Measurements from ENCODE around the gene PPP1R13B.
"Not testable (repeated sequence)": the region's sequence is repeated elsewhere in the genome, so short reads cannot be mapped to it uniquely, and the experiment has no call there.

Gene PPP1R13B, protein sequence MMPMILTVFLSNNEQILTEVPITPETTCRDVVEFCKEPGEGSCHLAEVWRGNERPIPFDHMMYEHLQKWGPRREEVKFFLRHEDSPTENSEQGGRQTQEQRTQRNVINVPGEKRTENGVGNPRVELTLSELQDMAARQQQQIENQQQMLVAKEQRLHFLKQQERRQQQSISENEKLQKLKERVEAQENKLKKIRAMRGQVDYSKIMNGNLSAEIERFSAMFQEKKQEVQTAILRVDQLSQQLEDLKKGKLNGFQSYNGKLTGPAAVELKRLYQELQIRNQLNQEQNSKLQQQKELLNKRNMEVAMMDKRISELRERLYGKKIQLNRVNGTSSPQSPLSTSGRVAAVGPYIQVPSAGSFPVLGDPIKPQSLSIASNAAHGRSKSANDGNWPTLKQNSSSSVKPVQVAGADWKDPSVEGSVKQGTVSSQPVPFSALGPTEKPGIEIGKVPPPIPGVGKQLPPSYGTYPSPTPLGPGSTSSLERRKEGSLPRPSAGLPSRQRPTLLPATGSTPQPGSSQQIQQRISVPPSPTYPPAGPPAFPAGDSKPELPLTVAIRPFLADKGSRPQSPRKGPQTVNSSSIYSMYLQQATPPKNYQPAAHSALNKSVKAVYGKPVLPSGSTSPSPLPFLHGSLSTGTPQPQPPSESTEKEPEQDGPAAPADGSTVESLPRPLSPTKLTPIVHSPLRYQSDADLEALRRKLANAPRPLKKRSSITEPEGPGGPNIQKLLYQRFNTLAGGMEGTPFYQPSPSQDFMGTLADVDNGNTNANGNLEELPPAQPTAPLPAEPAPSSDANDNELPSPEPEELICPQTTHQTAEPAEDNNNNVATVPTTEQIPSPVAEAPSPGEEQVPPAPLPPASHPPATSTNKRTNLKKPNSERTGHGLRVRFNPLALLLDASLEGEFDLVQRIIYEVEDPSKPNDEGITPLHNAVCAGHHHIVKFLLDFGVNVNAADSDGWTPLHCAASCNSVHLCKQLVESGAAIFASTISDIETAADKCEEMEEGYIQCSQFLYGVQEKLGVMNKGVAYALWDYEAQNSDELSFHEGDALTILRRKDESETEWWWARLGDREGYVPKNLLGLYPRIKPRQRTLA

DNA sequence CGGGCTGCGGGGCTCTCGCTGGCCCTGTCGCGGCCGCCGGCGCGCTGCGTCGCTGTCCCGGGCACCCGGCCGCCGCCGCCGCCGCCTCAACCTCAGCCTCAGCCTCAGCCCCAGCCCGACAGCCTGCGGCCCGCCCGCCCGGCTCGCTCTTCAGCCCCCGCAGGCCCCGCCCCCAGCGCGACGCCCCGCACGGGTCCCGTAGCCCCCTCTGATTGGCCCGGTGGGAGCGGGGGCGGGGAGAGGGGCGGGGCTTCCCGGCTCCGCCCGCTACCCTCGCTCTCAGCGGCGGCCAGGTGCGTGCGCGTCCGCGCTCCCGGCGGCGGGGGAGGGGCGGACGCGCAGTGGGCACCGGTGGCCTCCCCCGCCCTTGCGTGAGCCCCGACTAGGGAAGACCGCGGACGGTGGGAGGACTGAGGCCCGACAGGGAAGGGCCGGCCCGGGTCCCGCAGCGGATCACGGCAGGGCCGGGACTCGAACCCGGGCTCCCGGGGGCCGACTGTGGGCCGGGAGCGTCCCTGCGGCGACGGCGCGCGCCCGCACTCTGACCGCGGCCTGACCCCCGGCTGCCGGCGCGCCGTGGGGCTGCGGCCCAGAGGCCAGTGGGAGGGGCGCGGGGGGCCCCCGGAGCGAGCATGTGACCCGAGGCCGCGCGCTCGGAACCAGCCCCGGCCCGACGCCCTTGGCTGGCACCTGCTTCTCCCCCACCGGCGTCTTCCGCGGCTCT lies at the start of gene PPP1R13B:
PPP1R13B (minus strand) TSS at position 125 of the 724 bp plus-strand sequence. CDS start 268 bp downstream, outside the sequence.
- peak; percentile 96 to 97 for DNase-seq

- no peak for DNase-seq
Observed at GRCh38 chr14:103896578-103896977, 49.2 kb upstream of the PPP1R13B start.

DNA sequence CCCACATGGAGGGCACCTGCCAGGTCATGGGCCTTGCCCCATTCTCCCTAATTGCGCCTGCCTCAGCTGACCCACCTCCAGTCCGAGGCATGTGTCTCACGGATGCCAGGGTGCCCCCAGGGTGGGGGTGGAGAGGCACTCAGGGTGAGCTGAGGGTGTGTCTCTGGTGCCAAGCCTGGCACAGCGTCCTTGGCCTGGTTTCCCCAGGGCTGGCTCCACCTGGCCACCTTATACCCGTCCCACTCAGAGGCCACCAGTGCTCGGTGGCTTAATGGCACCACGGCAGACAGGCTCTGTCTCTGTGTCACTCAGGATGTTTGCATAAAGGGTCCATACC lies 47.3 kb upstream of the PPP1R13B start:
- no peak for DNase-seq

- DNase-seq, result no peak
Observed at GRCh38 chr14:103894034-103894722, 46.8 kb upstream of the PPP1R13B start.

GRCh38 chr14:103892247-103892646 lies 44.9 kb upstream of the PPP1R13B start:
- DNase-seq, result no peak

DNA sequence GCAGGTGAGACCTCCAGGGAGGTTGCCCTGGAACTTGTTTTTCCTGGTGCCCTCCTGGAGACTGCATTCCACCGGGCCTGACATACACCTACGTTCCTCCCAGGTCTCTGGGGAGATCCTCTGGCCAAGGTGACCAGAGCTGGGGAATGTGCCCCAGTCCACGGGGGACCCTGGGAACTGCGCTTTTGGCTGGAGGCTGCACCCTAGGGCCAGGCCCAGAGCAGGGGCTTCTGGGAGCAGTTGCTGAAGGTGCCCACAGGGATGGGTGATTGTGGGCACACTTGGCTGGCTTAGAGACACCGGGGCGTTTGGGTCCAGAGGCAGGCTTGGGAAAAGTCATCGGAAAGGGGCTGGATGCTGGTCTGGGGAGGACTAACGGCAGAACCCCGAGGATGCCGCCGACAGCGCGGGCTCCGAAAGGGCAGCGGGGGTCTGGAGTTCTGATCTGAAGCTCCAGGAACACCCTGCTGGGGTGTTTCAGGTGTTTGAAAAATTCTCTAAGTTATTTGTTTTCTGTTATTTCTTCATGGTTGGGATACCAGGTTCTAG lies 44.4 kb upstream of the PPP1R13B start:
- no peak for DNase-seq

GRCh38 chr14:103890821-103891666 lies 43.7 kb upstream of the PPP1R13B start:
- DNase-seq, result no peak

- no peak for DNase-seq
Observed at GRCh38 chr14:103890052-103890371, 42.6 kb upstream of the PPP1R13B start.

DNA sequence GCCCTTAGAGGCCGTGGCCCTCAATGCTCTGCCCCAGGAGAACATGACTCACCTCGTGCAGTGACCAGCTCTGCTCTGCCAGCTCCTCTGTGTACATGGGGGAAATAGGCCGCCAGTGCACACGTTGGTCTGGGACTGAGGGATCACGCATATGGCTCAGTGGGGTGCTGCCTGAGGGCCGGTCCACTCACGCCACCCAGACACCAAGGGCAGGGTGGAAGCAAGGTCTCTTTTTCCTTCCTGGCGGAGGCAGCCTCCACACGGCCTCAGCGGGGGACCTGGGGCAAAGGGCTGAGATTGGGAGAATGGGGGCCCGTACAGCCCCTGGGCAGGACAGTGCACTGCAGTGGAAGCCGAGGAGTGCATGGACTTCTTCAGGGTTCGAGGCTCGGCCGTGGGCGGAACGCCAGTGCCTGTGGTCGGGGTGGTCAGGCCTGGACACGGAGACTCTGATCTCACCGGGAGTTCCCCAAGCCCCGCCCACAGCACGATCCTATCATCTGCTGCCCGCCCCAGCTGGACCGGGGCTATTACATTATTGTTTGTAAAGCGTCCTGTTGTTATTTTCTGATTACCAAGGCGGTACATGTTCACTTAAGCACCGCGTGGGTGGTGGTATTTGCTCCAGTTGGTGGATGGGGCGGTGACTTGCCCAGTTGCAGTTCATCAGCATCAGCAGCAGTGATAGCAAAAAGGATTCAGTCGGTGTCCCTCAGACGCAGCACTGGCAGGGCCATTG lies 42.1 kb upstream of the PPP1R13B start:
- no peak for DNase-seq

DNA sequence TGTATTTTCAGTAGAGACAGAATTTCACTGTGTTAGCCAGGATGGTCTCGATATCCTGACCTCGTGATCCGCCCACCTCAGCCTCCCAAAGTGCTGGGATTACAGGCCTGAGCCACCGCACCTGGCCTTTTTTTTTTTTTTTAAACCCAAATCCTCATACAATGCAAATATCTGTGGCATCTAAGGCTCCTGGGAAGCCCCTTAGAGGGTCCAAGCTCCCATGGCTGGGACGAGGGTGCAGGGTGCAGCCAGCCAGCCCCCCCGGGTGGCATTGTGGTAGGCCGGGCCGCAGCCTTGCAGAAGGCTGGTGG lies 41.6 kb upstream of the PPP1R13B start:
- DNase-seq, result not testable (repeated sequence)

GRCh38 chr14:103887557-103888115 lies 40.3 kb upstream of the PPP1R13B start:
- DNase-seq, result no peak

GRCh38 chr14:103887170-103887501 lies 39.8 kb upstream of the PPP1R13B start:
- no peak for DNase-seq

DNA sequence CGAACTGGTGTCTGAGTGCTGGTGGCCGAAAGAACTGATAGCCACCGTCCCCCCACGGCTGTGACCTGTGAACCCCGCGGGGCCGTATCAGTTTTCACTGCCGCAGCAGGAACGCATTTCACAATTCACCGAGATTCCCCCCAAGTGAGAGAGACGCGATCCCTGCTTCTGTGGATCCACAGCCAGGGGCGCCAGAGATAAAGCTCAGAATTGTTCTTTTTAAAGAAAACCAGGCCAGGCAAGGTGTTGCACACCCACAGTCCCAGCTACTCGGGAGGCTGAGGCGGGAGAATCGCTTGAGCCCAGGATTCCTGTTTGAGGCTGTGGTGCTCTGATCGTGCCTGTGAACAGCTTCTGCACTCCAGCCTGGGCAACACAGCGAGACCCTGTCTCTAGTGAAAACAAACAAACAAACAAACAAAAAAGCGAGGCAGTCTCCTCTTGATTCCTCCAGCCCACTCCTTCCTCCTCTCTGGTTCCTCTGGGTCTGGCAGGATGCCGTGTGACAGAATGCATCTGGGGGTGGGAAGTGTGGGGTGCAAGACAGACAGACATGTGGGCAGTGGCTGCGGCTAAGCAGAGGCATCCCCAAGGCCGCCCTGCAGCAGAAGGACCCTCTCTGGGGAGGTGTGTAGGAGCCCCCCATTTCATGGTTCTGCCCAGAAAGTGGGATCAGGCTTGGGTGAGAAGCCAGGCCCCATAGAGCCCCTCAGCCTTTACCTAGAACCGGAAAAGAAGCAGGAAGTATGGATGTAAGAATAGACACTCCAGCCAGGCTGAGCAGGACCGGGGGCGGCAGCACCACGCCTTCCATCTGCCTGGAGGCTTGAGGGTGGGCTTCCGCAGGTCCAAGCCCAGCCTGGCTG lies 39.2 kb upstream of the PPP1R13B start:
- DNase-seq, result no peak

GRCh38 chr14:103885509-103885932 lies 38.1 kb upstream of the PPP1R13B start:
- DNase-seq, result no peak

DNA sequence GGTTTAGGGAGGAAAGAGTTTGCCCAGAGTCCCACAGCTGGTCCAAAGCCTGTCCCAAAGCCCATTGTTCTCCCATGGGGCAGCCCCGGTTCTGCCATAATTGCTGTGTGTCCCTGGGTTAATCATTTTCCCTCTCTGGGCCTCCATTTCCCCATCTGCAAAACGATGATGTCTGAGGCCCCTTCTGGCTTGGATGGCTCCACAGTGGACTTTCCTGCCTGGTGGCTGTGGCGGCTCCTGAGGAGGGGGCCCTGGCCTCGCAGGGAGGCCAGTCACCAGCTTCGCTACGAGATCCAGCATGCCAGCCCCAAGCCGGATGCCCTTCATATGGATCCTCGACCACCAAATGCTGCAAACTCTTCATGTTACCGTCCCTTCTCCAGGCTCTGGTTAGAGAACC lies 37.5 kb upstream of the PPP1R13B start:
- DNase-seq, result no peak

GRCh38 chr14:103883263-103883523 lies 35.8 kb upstream of the PPP1R13B start:
- DNase-seq, result no peak

DNA sequence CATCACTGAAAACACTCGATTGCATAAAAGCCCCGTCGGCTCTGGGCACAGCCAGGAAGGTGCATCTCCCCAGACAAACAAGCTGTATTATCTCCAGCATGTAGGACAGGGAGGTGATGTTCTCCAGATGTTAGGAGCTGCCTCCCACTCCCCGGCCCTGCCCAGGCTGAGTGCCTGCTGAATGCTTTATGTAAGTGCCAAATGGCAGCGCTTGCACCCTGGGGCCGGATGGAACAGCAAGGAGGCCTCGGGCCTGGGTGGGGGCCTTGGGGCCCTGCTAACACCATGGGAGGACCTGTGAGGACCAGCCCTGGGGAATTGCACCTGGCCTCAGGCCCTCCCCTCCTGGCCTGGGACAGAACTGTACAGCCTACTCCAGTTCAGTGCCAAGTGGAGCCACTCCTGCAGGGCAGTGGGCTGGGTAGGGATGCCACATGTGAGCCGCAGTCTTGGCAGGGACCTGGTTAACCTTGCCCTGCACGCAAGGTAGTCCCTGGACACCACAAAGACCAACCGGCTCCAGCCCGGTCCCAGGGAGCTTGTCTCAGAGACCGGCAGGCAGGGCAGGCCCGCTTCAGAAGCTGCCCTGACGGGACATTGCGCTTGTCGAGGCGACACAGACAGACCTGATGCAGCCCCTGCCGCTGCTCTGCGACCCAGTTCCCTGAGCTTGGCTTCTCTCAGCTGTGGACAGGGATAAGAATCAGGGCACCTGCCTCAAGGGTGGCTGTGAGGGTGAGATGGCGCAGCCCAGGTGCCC lies 35.3 kb upstream of the PPP1R13B start:
- no peak for DNase-seq

GRCh38 chr14:103881268-103882201 lies 34.2 kb upstream of the PPP1R13B start:
- no peak for DNase-seq

All from stimulated activated CD4-positive, alpha-beta T cell treated with anti-CD3 and anti-CD28 coated beads, Interleukin-2, amount 100 ng/mL, for 24 hours (primary cell).